ENCODE measurements around the gene DNER. TPM values are rescaled to one million over a fixed set of nuclear protein-coding genes. Genes with fewer than 3 reads are reported as not detected.
A peak's percentile ranks its signal among the peaks of the same experiment; 100 is the strongest.

Gene DNER
- total and polyA plus RNA-seq, 12 donors = 49.2 to 309 (median 155) TPM

- Histone ChIP-seq H3K4me1 (replicated peaks in 1 of 2) (no peaks in the 10 kb centered on the region), H3K9me3 (replicated peaks in 1 of 3) (no peaks in the 10 kb centered on the region), H3K27me3 (no peaks in the 10 kb centered on the region), H3K27ac (peak overlapping the region in 1 of 5 donors; percentile 15), H3K4me3 (no peak overlapping the region), H3K36me3 (replicated peaks in 1 of 2) (no peaks in the 10 kb centered on the region)
- TF ChIP-seq CTCF (IDR thresholded peaks at IDR 0.05) (no peak), POLR2A (IDR thresholded peaks at IDR 0.05) (no peak)
- intact Hi-C loops (cut with DNase I) = no loop called here
- no peak for DNase-seq
Measured at GRCh38 chr2:229521576-229521975, 192.8 kb downstream of the DNER start.

- intact Hi-C loops (cut with DNase I) = no loop called here
- H3K36me3 ChIP-seq (replicated peaks in 1 of 2) = no peaks in the 10 kb centered on the region
- H3K9me3 ChIP-seq (replicated peaks in 1 of 3) = no peaks in the 10 kb centered on the region
- DNase-seq = peak; percentile 10 to 56 (median 19)
- no peak overlapping the region for H3K4me3 ChIP-seq
- no peaks in the 10 kb centered on the region for H3K27me3 ChIP-seq
- TF ChIP-seq POLR2A (IDR thresholded peaks at IDR 0.05) = no peak
- no peak for TF ChIP-seq CTCF (IDR thresholded peaks at IDR 0.05)
- 52 to 90% (median 62%) methylated on average over 4 of the region's 4 CpGs for WGBS, 4 donors
- H3K4me1 ChIP-seq (replicated peaks in 1 of 2) = no peaks in the 10 kb centered on the region
- peak overlapping the region in 1 of 5 donors; percentile 15 for H3K27ac ChIP-seq
Measured at GRCh38 chr2:229520691-229521096, 193.7 kb downstream of the DNER start.

GRCh38 chr2:229519655-229520430, 194.5 kb downstream of the DNER start:
- Histone ChIP-seq H3K4me1 (replicated peaks in 1 of 2) (no peaks in the 10 kb centered on the region), H3K27ac (no peak overlapping the region), H3K9me3 (replicated peaks in 1 of 3) (no peaks in the 10 kb centered on the region), H3K4me3 (no peak overlapping the region), H3K27me3 (no peaks in the 10 kb centered on the region), H3K36me3 (replicated peaks in 1 of 2) (no peaks in the 10 kb centered on the region)
- 63 to 75% (median 67%) methylated on average over 10 to 11 of the region's 11 CpGs for WGBS, 4 donors
- intact Hi-C loops (cut with DNase I) = no loop called here
- TF ChIP-seq POLR2A (IDR thresholded peaks at IDR 0.05) = no peak
- no peak for TF ChIP-seq CTCF (IDR thresholded peaks at IDR 0.05)
- no peak for DNase-seq

- intact Hi-C loops (cut with DNase I) = no loop called here
- Histone ChIP-seq H3K9me3 (replicated peaks in 1 of 3) (no peaks in the 10 kb centered on the region), H3K4me1 (replicated peaks in 1 of 2) (no peaks in the 10 kb centered on the region), H3K4me3 (no peak overlapping the region), H3K36me3 (replicated peaks in 1 of 2) (no peaks in the 10 kb centered on the region), H3K27ac (no peak overlapping the region), H3K27me3 (no peaks in the 10 kb centered on the region)
- TF ChIP-seq POLR2A (IDR thresholded peaks at IDR 0.05) (no peak), CTCF (IDR thresholded peaks at IDR 0.05) (no peak)
- DNase-seq = no peak
- 55 to 68% (median 66%) methylated on average over 2 of the region's 2 CpGs for WGBS, 4 donors
Measured at GRCh38 chr2:229514273-229514895, 200.0 kb downstream of the DNER start.
